Measurements from ENCODE around the gene PLA2G2F. TPM values are rescaled to one million over a fixed set of nuclear protein-coding genes. Genes with fewer than 3 reads are reported as not detected.

The PLA2G2F gene
- total RNA-seq, 1 donor from 2014 or later = 9.2 TPM

GRCh38 chr1:20136249-20136648 lies 2.9 kb upstream of the PLA2G2F start:
- DNase-seq (ENCODE audit: low read depth) = no peak
- Histone ChIP-seq H3K4me3 (ENCODE audit: low read depth, low read length) (no peak overlapping the region), H3K27me3 (ENCODE audit: control insufficient read depth, insufficient read depth, low read length) (no peaks in the 10 kb centered on the region), H3K36me3 (ENCODE audit: control insufficient read depth, insufficient read depth, low read length) (no peaks in the 10 kb centered on the region)
- no peak for TF ChIP-seq CTCF (IDR thresholded peaks at IDR 0.05; ENCODE audit: insufficient read depth, low read length, poor library complexity, severe bottlenecking)

DNA sequence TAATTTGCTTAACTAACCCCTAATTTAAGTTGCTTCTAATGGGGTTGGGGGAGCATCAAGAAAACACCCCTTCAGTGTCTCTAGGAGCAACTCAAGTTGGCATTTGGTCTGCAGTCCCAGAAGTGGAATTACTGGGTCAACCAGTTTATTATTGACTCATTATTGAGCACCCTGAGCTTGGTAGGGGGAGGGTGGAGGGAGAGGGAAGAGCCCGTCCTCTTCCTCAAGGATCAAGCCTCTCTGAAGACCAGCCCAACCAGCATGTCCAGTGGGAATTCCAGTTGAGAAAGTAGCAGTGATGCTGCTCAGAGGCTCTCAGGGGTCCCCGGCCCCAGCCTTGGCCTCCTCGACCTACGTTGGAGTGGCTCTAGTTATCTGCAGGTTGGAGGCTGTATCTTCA lies 2.1 kb upstream of the PLA2G2F start:
- no peaks in the 10 kb centered on the region for H3K36me3 ChIP-seq (ENCODE audit: control insufficient read depth, insufficient read depth, low read length)
- DNase-seq (ENCODE audit: low read depth) = no peak
- TF ChIP-seq CTCF (IDR thresholded peaks at IDR 0.05; ENCODE audit: insufficient read depth, low read length, poor library complexity, severe bottlenecking) = no peak
- no peaks in the 10 kb centered on the region for H3K27me3 ChIP-seq (ENCODE audit: control insufficient read depth, insufficient read depth, low read length)
- no peak overlapping the region for H3K4me3 ChIP-seq (ENCODE audit: low read depth, low read length)

DNA sequence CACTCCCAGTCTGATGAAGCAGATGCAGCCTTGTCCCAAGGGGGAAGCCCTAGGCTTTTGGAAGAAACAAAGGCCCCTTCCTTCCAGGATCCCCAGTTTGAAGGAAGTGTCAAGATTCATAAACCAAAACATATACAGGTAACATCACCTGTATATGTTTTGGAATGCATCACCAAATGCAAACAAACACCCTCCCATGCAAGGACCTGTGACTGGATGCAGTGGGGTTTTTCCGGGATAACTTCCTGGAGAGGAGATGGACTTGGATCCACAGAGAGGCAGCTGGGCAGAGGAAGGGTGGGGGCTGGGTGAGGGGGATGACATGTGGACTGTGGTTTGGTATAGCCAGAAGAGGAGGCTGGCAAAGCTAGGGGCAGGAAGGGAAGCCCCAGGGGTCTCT lies 1.5 kb upstream of the PLA2G2F start:
- TF ChIP-seq CTCF (IDR thresholded peaks at IDR 0.05; ENCODE audit: insufficient read depth, low read length, poor library complexity, severe bottlenecking) = no peak
- Histone ChIP-seq H3K27me3 (ENCODE audit: control insufficient read depth, insufficient read depth, low read length) (no peaks in the 10 kb centered on the region), H3K4me3 (ENCODE audit: low read depth, low read length) (no peak overlapping the region), H3K36me3 (ENCODE audit: control insufficient read depth, insufficient read depth, low read length) (no peaks in the 10 kb centered on the region)
- DNase-seq (ENCODE audit: low read depth) = no peak

GRCh38 chr1:20138346-20138745 lies 777 bp upstream of the PLA2G2F start:
- Histone ChIP-seq H3K27me3 (ENCODE audit: control insufficient read depth, insufficient read depth, low read length) (no peaks in the 10 kb centered on the region), H3K4me3 (ENCODE audit: low read depth, low read length) (no peak overlapping the region), H3K36me3 (ENCODE audit: control insufficient read depth, insufficient read depth, low read length) (no peaks in the 10 kb centered on the region)
- TF ChIP-seq CTCF (IDR thresholded peaks at IDR 0.05; ENCODE audit: insufficient read depth, low read length, poor library complexity, severe bottlenecking) = no peak
- no peak for DNase-seq (ENCODE audit: low read depth)

DNA sequence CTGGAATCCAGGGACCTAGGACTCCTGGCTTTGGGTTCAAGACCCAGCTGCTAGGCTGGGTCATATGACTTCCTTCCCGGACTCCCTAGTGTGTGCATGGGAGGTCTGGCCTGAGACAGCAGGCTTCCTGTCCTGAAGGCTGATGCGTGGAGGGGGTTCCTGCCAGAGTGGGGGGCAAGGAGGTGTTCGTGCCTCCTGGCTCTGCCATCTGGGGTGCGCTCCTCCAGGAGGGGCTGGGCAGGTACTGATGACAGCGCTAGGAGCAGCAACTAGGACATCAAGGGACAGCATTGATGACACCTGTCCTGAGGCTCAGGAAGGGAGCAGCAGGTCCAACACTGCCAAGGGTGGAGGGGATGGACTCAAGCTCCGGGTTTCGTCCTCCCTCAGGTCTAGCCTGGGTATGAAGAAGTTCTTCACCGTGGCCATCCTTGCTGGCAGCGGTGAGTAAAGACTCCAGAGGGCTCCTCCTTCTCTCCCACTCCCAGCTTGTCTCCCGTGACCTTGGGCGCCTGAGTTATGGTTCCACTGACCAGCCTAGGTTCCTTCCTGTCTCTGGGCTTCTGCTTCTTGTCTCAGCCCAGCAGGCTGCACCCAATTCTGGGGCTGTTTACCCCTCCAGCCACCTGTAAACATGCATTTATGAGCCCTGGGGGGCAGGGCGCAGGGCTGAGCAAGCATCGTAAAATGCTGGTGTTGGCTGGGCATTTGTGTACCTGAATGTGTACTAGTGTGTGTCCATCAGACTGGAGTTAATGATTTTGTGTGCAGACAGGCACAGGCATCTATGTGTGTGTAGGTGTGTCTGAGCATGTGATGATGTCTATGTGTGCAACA lies 871 bp downstream of the PLA2G2F start:
- no peak for DNase-seq (ENCODE audit: low read depth)
- no peak overlapping the region for H3K4me3 ChIP-seq (ENCODE audit: low read depth, low read length)
- H3K27me3 ChIP-seq (ENCODE audit: control insufficient read depth, insufficient read depth, low read length) = no peaks in the 10 kb centered on the region
- H3K36me3 ChIP-seq (ENCODE audit: control insufficient read depth, insufficient read depth, low read length) = no peaks in the 10 kb centered on the region
- no peak for TF ChIP-seq CTCF (IDR thresholded peaks at IDR 0.05; ENCODE audit: insufficient read depth, low read length, poor library complexity, severe bottlenecking)

DNA sequence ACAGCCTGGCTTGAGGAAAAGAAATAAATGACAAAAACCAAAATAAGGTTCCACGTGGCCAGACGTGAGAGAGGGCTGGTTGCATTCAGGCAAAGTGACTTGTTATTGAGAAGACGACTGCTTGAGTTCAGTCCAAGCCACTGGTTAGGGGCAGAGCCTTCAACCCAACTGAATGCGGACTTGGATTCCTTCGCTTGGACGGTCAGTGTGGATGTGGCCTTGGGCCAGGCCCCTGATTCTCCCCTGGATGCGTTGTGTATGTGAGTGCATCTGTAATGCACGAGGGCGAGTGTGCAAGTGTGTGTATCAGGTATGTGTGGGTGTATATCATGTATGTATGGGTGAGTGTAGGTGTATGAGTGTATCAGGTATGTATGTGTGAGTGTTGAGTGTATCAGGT lies 1.9 kb downstream of the PLA2G2F start:
- no peak for DNase-seq (ENCODE audit: low read depth)
- TF ChIP-seq CTCF (IDR thresholded peaks at IDR 0.05; ENCODE audit: insufficient read depth, low read length, poor library complexity, severe bottlenecking) = no peak
- Histone ChIP-seq H3K36me3 (ENCODE audit: control insufficient read depth, insufficient read depth, low read length) (no peaks in the 10 kb centered on the region), H3K4me3 (ENCODE audit: low read depth, low read length) (no peak overlapping the region), H3K27me3 (ENCODE audit: control insufficient read depth, insufficient read depth, low read length) (no peaks in the 10 kb centered on the region)

Measured in kidney epithelial cell (primary cell).